ENCODE measurements around the gene KDM2A.

Gene KDM2A

DNA sequence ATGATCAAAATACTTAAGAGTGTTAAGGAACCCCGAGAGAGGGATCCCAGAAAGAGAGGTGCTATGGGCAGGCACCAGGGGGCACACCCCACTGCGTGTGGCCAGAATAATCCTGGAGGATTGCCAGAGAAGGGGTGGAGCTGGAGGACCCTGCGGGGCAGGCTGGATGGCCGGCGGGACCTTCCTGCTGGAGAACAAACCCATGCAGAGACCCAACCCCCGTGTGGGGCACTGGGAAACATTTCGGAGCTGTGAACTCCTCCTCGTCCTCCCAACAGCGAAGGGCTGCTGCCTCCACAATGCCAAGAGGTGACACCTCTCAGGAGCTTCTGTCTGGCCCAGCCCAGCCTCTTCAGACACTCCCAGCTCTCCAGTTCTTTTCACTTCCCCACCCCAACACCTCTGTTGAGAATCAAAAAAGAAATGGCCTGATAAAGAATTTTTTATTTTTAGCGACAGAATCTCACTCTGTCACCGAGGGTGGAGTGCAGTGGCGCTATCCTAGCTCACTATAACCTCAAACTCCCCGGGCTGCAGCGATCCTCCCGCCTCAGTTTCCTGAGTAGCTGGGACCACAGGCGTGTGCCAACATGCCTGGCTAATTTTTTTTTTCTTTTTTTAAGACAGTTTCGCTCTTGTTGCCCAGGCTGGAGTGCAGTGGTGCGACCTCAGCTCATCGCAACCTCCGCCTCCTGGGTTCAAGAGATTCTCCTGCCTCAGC is 36.8 kb upstream of the KDM2A start:
- DNase-seq (ENCODE audit: low read depth) = peak; percentile 31
- TF ChIP-seq, protein P1, sequence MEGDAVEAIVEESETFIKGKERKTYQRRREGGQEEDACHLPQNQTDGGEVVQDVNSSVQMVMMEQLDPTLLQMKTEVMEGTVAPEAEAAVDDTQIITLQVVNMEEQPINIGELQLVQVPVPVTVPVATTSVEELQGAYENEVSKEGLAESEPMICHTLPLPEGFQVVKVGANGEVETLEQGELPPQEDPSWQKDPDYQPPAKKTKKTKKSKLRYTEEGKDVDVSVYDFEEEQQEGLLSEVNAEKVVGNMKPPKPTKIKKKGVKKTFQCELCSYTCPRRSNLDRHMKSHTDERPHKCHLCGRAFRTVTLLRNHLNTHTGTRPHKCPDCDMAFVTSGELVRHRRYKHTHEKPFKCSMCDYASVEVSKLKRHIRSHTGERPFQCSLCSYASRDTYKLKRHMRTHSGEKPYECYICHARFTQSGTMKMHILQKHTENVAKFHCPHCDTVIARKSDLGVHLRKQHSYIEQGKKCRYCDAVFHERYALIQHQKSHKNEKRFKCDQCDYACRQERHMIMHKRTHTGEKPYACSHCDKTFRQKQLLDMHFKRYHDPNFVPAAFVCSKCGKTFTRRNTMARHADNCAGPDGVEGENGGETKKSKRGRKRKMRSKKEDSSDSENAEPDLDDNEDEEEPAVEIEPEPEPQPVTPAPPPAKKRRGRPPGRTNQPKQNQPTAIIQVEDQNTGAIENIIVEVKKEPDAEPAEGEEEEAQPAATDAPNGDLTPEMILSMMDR (IDR thresholded peaks at IDR 0.05; ENCODE audit: low read depth, low read length) = peak; percentile 23
- no peak for TF ChIP-seq POLR2A (IDR thresholded peaks at IDR 0.05; ENCODE audit: extremely low read depth, insufficient read length)
- no peak overlapping the region for H3K4me3 ChIP-seq (ENCODE audit: low read depth, low read length)

- no peak for TF ChIP-seq MYC (IDR thresholded peaks at IDR 0.05; ENCODE audit: low read depth, low read length)
- TF ChIP-seq, protein P1 (IDR thresholded peaks at IDR 0.05; ENCODE audit: low read depth, low read length) = no peak
- TF ChIP-seq, protein P2, sequence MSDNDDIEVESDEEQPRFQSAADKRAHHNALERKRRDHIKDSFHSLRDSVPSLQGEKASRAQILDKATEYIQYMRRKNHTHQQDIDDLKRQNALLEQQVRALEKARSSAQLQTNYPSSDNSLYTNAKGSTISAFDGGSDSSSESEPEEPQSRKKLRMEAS (IDR thresholded peaks at IDR 0.05; ENCODE audit: low read depth, low read length) = no peak
- DNase-seq (ENCODE audit: low read depth) = no peak
- H3K4me3 ChIP-seq (ENCODE audit: low read depth, low read length) = no peak overlapping the region
These were observed 35.2 kb upstream of the KDM2A start for GRCh38 chr11:67083786-67084366.

DNA sequence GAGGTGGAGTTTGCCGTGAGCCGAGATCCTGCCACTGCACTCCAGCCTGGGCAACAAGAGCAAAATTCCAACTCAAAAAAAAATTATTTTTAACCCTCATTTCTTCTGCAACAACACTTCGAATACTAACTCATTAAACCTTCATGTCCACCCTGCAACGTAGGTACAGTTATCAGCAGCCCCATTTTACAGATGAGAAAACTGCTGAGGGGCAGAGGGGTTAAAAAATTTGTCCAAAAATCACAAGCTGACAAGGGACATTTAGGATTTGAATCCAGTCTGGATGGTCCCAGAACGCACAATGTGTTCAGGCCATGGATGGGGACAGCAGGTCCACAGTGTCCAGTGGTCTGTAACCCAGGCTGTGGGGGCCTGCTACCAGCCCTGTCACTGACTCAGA is 33.4 kb upstream of the KDM2A start:
- no peak for DNase-seq (ENCODE audit: low read depth)
- TF ChIP-seq, protein P2 (IDR thresholded peaks at IDR 0.05; ENCODE audit: low read depth, low read length) = no peak
- no peak for TF ChIP-seq POLR2A (IDR thresholded peaks at IDR 0.05; ENCODE audit: extremely low read depth, insufficient read length)
- no peak for TF ChIP-seq MYC (IDR thresholded peaks at IDR 0.05; ENCODE audit: low read depth, low read length)
- TF ChIP-seq, protein P1 (IDR thresholded peaks at IDR 0.05; ENCODE audit: low read depth, low read length) = no peak
- no peak overlapping the region for H3K4me3 ChIP-seq (ENCODE audit: low read depth, low read length)

DNA sequence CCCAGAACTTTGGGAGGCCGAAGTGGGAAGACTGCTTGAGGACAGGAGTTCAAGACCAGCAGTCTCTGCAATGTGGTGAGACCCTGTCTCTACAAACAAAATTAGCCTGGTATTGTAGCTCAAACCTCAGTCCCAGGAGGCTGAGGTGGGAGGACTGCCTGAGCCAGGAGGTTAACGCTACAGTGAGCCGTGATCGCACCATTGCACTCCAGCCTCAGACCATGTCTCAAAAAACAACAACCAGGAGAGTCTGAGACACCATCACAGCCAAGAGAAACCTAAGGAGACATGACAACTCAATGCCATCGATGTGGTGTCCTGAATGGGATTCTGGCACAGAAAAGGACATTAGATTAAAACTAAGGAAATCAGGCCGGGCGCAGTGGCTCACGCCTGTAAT is 28.3 kb upstream of the KDM2A start:
- H3K4me3 ChIP-seq (ENCODE audit: low read depth, low read length) = no peak overlapping the region
- TF ChIP-seq, protein P2 (IDR thresholded peaks at IDR 0.05; ENCODE audit: low read depth, low read length) = no peak
- no peak for TF ChIP-seq POLR2A (IDR thresholded peaks at IDR 0.05; ENCODE audit: extremely low read depth, insufficient read length)
- no peak for TF ChIP-seq MYC (IDR thresholded peaks at IDR 0.05; ENCODE audit: low read depth, low read length)
- TF ChIP-seq, protein P1 (IDR thresholded peaks at IDR 0.05; ENCODE audit: low read depth, low read length) = no peak
- no peak for DNase-seq (ENCODE audit: low read depth)

DNA sequence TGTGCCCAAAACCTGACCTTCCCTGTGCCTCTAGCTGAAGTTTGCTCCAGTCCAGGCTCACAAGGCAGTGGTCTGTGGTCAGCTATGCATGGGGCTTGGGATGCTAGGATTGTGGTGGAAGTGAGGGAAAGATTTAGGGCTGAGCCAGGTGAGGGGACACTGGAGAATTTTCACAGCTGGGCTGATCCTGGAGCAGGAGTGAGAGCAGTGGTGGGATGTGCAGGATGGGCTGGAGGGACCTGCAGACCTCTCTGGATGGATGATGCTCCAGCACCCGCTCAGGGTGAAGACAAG is 23.9 kb upstream of the KDM2A start:
- H3K4me3 ChIP-seq (ENCODE audit: low read depth, low read length) = no peak overlapping the region
- DNase-seq (ENCODE audit: low read depth) = no peak
- TF ChIP-seq MYC (IDR thresholded peaks at IDR 0.05; ENCODE audit: low read depth, low read length) = no peak; the same call in 1 of the 2 replicates
- TF ChIP-seq POLR2A (IDR thresholded peaks at IDR 0.05; ENCODE audit: extremely low read depth, insufficient read length) = no peak
- TF ChIP-seq, protein P1 (IDR thresholded peaks at IDR 0.05; ENCODE audit: low read depth, low read length) = no peak
- TF ChIP-seq, protein P2 (IDR thresholded peaks at IDR 0.05; ENCODE audit: low read depth, low read length) = no peak

Data from NB4 (cell line).